Activated CD4-positive, alpha-beta T cell treated with anti-CD3 and anti-CD28 coated beads, Interleukin-2, amount 10 ng/mL, durations not matched to agents 24 days and 14 days (primary cell): ENCODE measurements around the gene CRYZL1. TPM values are rescaled to one million over a fixed set of nuclear protein-coding genes. Genes with fewer than 3 reads are reported as not detected.
"Not testable (repeated sequence)": the region's sequence is repeated elsewhere in the genome, so short reads cannot be mapped to it uniquely, and the experiment has no call there.

Experiments
- DNase-seq: peaks from one replicate; pipeline ENCODE4 v3.0.0; 2022
- H3K27ac Mint-ChIP-seq: one replicate; pipeline ENCODE4 v1.8.0; 2022; ENCODE audit warnings: mild to moderate bottlenecking, mixed read lengths
- H3K27me3 Mint-ChIP-seq: one replicate; pipeline ENCODE4 v1.8.0; 2022; ENCODE audit warnings: mixed read lengths
- H3K36me3 Mint-ChIP-seq: one replicate; pipeline ENCODE4 v1.8.0; 2022; ENCODE audit warnings: low read depth, mild to moderate bottlenecking, mixed read lengths
- H3K4me1 Mint-ChIP-seq: one replicate; pipeline ENCODE4 v1.8.0; 2021; ENCODE audit warnings: mixed read lengths
- H3K4me3 Mint-ChIP-seq: one replicate; pipeline ENCODE4 v1.8.0; 2022; ENCODE audit warnings: mild to moderate bottlenecking, moderate library complexity, mixed read lengths
- H3K9me3 Mint-ChIP-seq: one replicate; pipeline ENCODE4 v1.8.0; 2021; ENCODE audit warnings: mixed read lengths
- intact Hi-C: fragments of 100-400 bp; cut with micrococcal nuclease; formaldehyde crosslinking; loops from one replicate; pipeline ENCODE4 v1.15.1; 2023
- total RNA-seq: library from RNA; stranded (reverse); gene quantifications from 2 replicates; pipeline ENCODE4 v1.2.3, GENCODE V29; 2022

Gene CRYZL1
- total RNA-seq, 1 donor from 2014 or later = 34.8 TPM

- H3K4me1 Mint-ChIP-seq = peaks cover 6% of the 10 kb centered on the region
- H3K36me3 Mint-ChIP-seq = peaks cover 39% of the 10 kb centered on the region
- H3K27me3 Mint-ChIP-seq = no peaks in the 10 kb centered on the region
- H3K4me3 Mint-ChIP-seq = no peak overlapping the region
- no peak for DNase-seq
- H3K27ac Mint-ChIP-seq = peak overlapping the region; percentile 41
- intact Hi-C loops = no loop called here
- no peaks in the 10 kb centered on the region for H3K9me3 Mint-ChIP-seq
Observed at GRCh38 chr21:33578959-33579542, 62.5 kb downstream of the CRYZL1 start.

GRCh38 chr21:33578214-33578613 lies 63.3 kb downstream of the CRYZL1 start:
- intact Hi-C loops = no loop called here

GRCh38 chr21:33576741-33577141 lies 64.8 kb downstream of the CRYZL1 start:
- H3K9me3 Mint-ChIP-seq, H3K4me3 Mint-ChIP-seq, H3K4me1 Mint-ChIP-seq, DNase-seq, intact Hi-C loops, H3K27ac Mint-ChIP-seq, H3K27me3 Mint-ChIP-seq: not testable (repeated sequence)
- H3K36me3 Mint-ChIP-seq = peaks cover 44% of the 10 kb centered on the region

More at GRCh38 chr21:33578214-33578613, 63.3 kb downstream of the CRYZL1 start:
- Mint-ChIP-seq H3K27me3 (no peaks in the 10 kb centered on the region), H3K4me1 (peaks cover 6% of the 10 kb centered on the region), H3K27ac (no peak overlapping the region), H3K4me3 (no peak overlapping the region), H3K36me3 (peaks cover 44% of the 10 kb centered on the region), H3K9me3 (no peaks in the 10 kb centered on the region)
- DNase-seq = no peak

- Mint-ChIP-seq H3K4me1 (peaks cover 12% of the 10 kb centered on the region), H3K9me3 (no peaks in the 10 kb centered on the region)
Observed at GRCh38 chr21:33572350-33572749, 69.2 kb downstream of the CRYZL1 start.

GRCh38 chr21:33569991-33570390 lies 71.5 kb downstream of the CRYZL1 start:
- Mint-ChIP-seq H3K27me3 (no peaks in the 10 kb centered on the region), H3K4me3 (no peak overlapping the region), H3K27ac (peak overlapping the region; percentile 54), H3K9me3 (no peaks in the 10 kb centered on the region), H3K4me1 (peaks cover 16% of the 10 kb centered on the region), H3K36me3 (peaks cover 50% of the 10 kb centered on the region)
- intact Hi-C loops = no loop called here
- DNase-seq = no peak

More at GRCh38 chr21:33572350-33572749, 69.2 kb downstream of the CRYZL1 start:
- no peak overlapping the region for H3K4me3 Mint-ChIP-seq
- peaks cover 53% of the 10 kb centered on the region for H3K36me3 Mint-ChIP-seq
- no peaks in the 10 kb centered on the region for H3K27me3 Mint-ChIP-seq
- DNase-seq = no peak
- H3K27ac Mint-ChIP-seq = no peak overlapping the region
- intact Hi-C loops = loop anchor here (2.0 kb wide), 1 partner anchor 16 kb away; the partner anchor contains the start of gene DONSON

GRCh38 chr21:33568448-33568847 lies 73.1 kb downstream of the CRYZL1 start:
- H3K9me3 Mint-ChIP-seq = no peaks in the 10 kb centered on the region
- H3K36me3 Mint-ChIP-seq = peaks cover 46% of the 10 kb centered on the region
- DNase-seq = no peak
- no peaks in the 10 kb centered on the region for H3K27me3 Mint-ChIP-seq
- no peak overlapping the region for H3K4me3 Mint-ChIP-seq
- peaks cover 16% of the 10 kb centered on the region for H3K4me1 Mint-ChIP-seq
- intact Hi-C loops = no loop called here
- H3K27ac Mint-ChIP-seq = no peak overlapping the region

GRCh38 chr21:33567914-33568313 lies 73.6 kb downstream of the CRYZL1 start:
- Mint-ChIP-seq H3K36me3 (peaks cover 45% of the 10 kb centered on the region), H3K27ac (peak overlapping the region; percentile 51), H3K9me3 (no peaks in the 10 kb centered on the region), H3K27me3 (no peaks in the 10 kb centered on the region), H3K4me1 (peaks cover 16% of the 10 kb centered on the region), H3K4me3 (no peak overlapping the region)
- no peak for DNase-seq
- intact Hi-C loops = no loop called here

- DNase-seq = no peak
- Mint-ChIP-seq H3K4me1 (peaks cover 18% of the 10 kb centered on the region), H3K27ac (no peak overlapping the region), H3K27me3 (no peaks in the 10 kb centered on the region), H3K9me3 (no peaks in the 10 kb centered on the region), H3K4me3 (no peak overlapping the region), H3K36me3 (peaks cover 43% of the 10 kb centered on the region)
- intact Hi-C loops = no loop called here
Observed at GRCh38 chr21:33566514-33566913, 75.0 kb downstream of the CRYZL1 start.

- Mint-ChIP-seq H3K4me1 (peaks cover 20% of the 10 kb centered on the region), H3K36me3 (peaks cover 56% of the 10 kb centered on the region), H3K27ac (no peak overlapping the region), H3K9me3 (no peaks in the 10 kb centered on the region), H3K27me3 (no peaks in the 10 kb centered on the region), H3K4me3 (no peak overlapping the region)
- intact Hi-C loops = no loop called here
- no peak for DNase-seq
Observed at GRCh38 chr21:33562389-33562788, 79.2 kb downstream of the CRYZL1 start.

GRCh38 chr21:33561373-33561772 lies 80.2 kb downstream of the CRYZL1 start:
- peaks cover 62% of the 10 kb centered on the region for H3K36me3 Mint-ChIP-seq
- H3K27ac Mint-ChIP-seq = peak overlapping the region; percentile 51
- H3K4me1 Mint-ChIP-seq = peaks cover 25% of the 10 kb centered on the region

GRCh38 chr21:33560965-33561364 lies 80.6 kb downstream of the CRYZL1 start:
- no peak for DNase-seq
- intact Hi-C loops = no loop called here
- no peaks in the 10 kb centered on the region for H3K9me3 Mint-ChIP-seq
- peaks cover 27% of the 10 kb centered on the region for H3K4me1 Mint-ChIP-seq
- H3K36me3 Mint-ChIP-seq = peaks cover 65% of the 10 kb centered on the region
- H3K27ac Mint-ChIP-seq = peak overlapping the region; percentile 40
- no peaks in the 10 kb centered on the region for H3K27me3 Mint-ChIP-seq
- no peak overlapping the region for H3K4me3 Mint-ChIP-seq

More at GRCh38 chr21:33561373-33561772, 80.2 kb downstream of the CRYZL1 start:
- no peak overlapping the region for H3K4me3 Mint-ChIP-seq
- no peak for DNase-seq
- no peaks in the 10 kb centered on the region for H3K27me3 Mint-ChIP-seq
- no peaks in the 10 kb centered on the region for H3K9me3 Mint-ChIP-seq
- intact Hi-C loops = no loop called here

- no peak for DNase-seq
- Mint-ChIP-seq H3K9me3 (no peaks in the 10 kb centered on the region), H3K27ac (no peak overlapping the region), H3K36me3 (peaks cover 74% of the 10 kb centered on the region), H3K27me3 (no peaks in the 10 kb centered on the region), H3K4me1 (peaks cover 33% of the 10 kb centered on the region), H3K4me3 (no peak overlapping the region)
- intact Hi-C loops = no loop called here
Observed at GRCh38 chr21:33559813-33560212, 81.7 kb downstream of the CRYZL1 start.

GRCh38 chr21:33558777-33559421 lies 82.6 kb downstream of the CRYZL1 start:
- H3K36me3 Mint-ChIP-seq = peaks cover 81% of the 10 kb centered on the region
- DNase-seq = no peak
- H3K4me3 Mint-ChIP-seq = no peak overlapping the region
- no peak overlapping the region for H3K27ac Mint-ChIP-seq
- peaks cover 42% of the 10 kb centered on the region for H3K4me1 Mint-ChIP-seq
- no peaks in the 10 kb centered on the region for H3K27me3 Mint-ChIP-seq
- intact Hi-C loops = no loop called here
- H3K9me3 Mint-ChIP-seq = no peaks in the 10 kb centered on the region

GRCh38 chr21:33557447-33557846 lies 84.1 kb downstream of the CRYZL1 start:
- Mint-ChIP-seq H3K4me3 (no peak overlapping the region), H3K4me1 (peaks cover 42% of the 10 kb centered on the region), H3K27ac (no peak overlapping the region), H3K36me3 (peaks cover 87% of the 10 kb centered on the region), H3K27me3 (no peaks in the 10 kb centered on the region), H3K9me3 (no peaks in the 10 kb centered on the region)
- intact Hi-C loops = no loop called here
- DNase-seq = no peak
